Stimulated activated CD4-positive, alpha-beta T cell treated with anti-CD3 and anti-CD28 coated beads, Interleukin-15, amount 100 ng/mL, for 1 hour (primary cell): ENCODE data around the gene OMP.

ENCODE experiments used
- DNase-seq, 2 donors: peaks; one replicate each; pipeline ENCODE4 v3.0.0-alpha.2; 2020; ENCODE audit warnings: low read depth in 1 of 2, low spot score in 1 of 2

The OMP gene

GRCh38 chr11:77152846-77153245, 50.2 kb downstream of the OMP start:
- DNase-seq, result no peak
